Activated CD8-positive, alpha-beta memory T cell treated with anti-CD3 and anti-CD28 coated beads, Interleukin-2, amount 10 ng/mL, durations not matched to agents 7 days and 5 days (primary cell): ENCODE data around the gene SYNM. TPM values are rescaled to one million over a fixed set of nuclear protein-coding genes. Genes with fewer than 3 reads are reported as not detected.

Experiments
- ATAC-seq: fragments of 150-1000 bp; cut with Tn5 transposase; one replicate; pipeline ENCODE4 v1.10.0; 2021; ENCODE audit warnings: moderate library complexity
- CTCF ChIA-PET: fragments of 350-600 bp; sonication (Branson Sonifier 250); formaldehyde crosslinking; loops from one replicate; lab custom pipeline; 2021; ENCODE audit warnings: antibody characterized with exemption; lab: Charles Lee
- DNase-seq: peaks from one replicate; pipeline ENCODE4 v3.0.0-alpha.2; 2020
- H3K27ac Mint-ChIP-seq: one replicate; pipeline ENCODE4 v1.8.0; 2021; ENCODE audit warnings: mild to moderate bottlenecking, mixed read lengths
- H3K27me3 Mint-ChIP-seq: one replicate; pipeline ENCODE4 v1.8.0; 2021; ENCODE audit warnings: mixed read lengths
- H3K36me3 Mint-ChIP-seq: one replicate; pipeline ENCODE4 v1.8.0; 2021; ENCODE audit warnings: mild to moderate bottlenecking, mixed read lengths
- H3K4me1 Mint-ChIP-seq: one replicate; pipeline ENCODE4 v1.8.0; 2021; ENCODE audit warnings: mixed read lengths
- H3K4me3 Mint-ChIP-seq: one replicate; pipeline ENCODE4 v1.8.0; 2021; ENCODE audit warnings: mild to moderate bottlenecking, moderate library complexity, mixed read lengths
- H3K9me3 Mint-ChIP-seq: one replicate; pipeline ENCODE4 v1.8.0; 2022; ENCODE audit warnings: low read depth, mixed read lengths
- total RNA-seq, 2 experiments: library from RNA; stranded (reverse); gene quantifications; one replicate each; pipeline ENCODE4 v1.2.3, GENCODE V29; 2021

Gene SYNM
- total RNA-seq, 2 experiments from 2014 or later = 1.5 TPM

GRCh38 chr15:99117111-99117510 is 12.2 kb downstream of the SYNM start:
- no peak overlapping the region for H3K4me3 Mint-ChIP-seq
- no peak for ATAC-seq
- CTCF ChIA-PET = no interaction called here

DNA sequence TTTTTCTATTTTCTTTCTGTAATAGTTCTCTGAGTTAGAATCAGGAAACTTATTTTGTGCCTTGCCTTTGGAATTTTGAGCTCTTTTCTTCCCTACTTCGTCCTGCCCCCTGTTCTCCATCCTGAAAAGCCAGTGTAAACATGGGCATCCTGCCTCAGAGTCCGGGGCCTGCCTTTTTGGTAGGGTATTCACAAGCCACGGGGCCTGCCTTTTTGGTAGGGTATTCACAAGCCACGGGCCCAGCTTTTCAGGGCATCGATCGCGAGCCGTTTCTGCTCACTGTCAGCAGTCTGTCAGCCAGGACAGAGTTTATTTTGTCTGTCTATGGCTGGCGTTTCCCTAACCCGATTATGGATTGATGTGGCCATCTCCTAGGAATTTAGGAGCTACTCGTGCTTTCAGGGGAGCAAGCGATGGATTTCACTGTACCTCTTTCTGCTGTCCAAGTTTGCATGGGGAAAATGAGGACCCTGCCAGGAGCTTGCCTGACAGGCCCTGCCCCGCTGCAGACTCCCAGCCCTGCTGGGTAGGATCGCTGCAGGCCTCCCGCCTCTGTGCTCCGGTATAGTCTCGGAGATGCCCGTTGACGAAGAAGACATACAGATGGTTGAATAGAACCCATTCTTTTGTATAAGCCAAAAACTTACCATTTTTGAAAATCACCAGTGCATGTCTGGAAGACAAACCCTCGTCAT is 12.8 kb downstream of the SYNM start:
- no peak for DNase-seq
- H3K9me3 Mint-ChIP-seq = no peaks in the 10 kb centered on the region
- no peak overlapping the region for H3K4me3 Mint-ChIP-seq
- H3K27me3 Mint-ChIP-seq = peaks cover 2% of the 10 kb centered on the region
- CTCF ChIA-PET = no interaction called here
- no peak overlapping the region for H3K27ac Mint-ChIP-seq
- ATAC-seq = no peak
- H3K4me1 Mint-ChIP-seq = no peaks in the 10 kb centered on the region
- no peaks in the 10 kb centered on the region for H3K36me3 Mint-ChIP-seq

More at GRCh38 chr15:99117111-99117510, 12.2 kb downstream of the SYNM start:
- Mint-ChIP-seq H3K36me3 (no peaks in the 10 kb centered on the region), H3K4me1 (no peaks in the 10 kb centered on the region), H3K27ac (no peak overlapping the region), H3K9me3 (no peaks in the 10 kb centered on the region), H3K27me3 (peaks cover 2% of the 10 kb centered on the region)
- DNase-seq = no peak

DNA sequence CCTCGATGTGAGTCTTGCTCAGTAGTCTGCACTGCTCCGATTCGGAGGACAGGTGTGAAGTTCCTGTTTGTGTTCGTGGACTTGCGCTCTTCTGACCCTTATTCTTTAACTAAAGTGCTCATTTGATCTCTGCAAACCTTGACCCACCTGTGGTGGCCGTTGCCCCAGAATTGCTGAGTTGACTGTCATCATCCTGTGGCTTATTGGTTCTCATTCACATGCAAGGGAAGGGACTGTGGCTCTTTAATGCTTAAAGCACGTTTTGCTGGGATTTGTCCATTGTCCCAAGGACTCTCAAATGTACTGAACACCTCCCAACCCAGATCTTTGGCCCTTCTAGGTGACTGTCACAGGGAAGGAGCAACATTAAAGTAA is 13.4 kb downstream of the SYNM start:
- H3K9me3 Mint-ChIP-seq = no peaks in the 10 kb centered on the region
- CTCF ChIA-PET = no interaction called here
- H3K36me3 Mint-ChIP-seq = no peaks in the 10 kb centered on the region

GRCh38 chr15:99118801-99119546 is 14.1 kb downstream of the SYNM start:
- no peak overlapping the region for H3K27ac Mint-ChIP-seq
- H3K4me3 Mint-ChIP-seq = no peak overlapping the region
- CTCF ChIA-PET = interaction anchor here (0.6 kb wide), 1 partner anchor 123 kb away, joined by 3 read pairs; no protein-coding TSS in a partner anchor
- no peaks in the 10 kb centered on the region for H3K27me3 Mint-ChIP-seq
- H3K9me3 Mint-ChIP-seq = no peaks in the 10 kb centered on the region
- no peaks in the 10 kb centered on the region for H3K36me3 Mint-ChIP-seq
- H3K4me1 Mint-ChIP-seq = no peaks in the 10 kb centered on the region
- ATAC-seq = no peak
- DNase-seq = no peak

More for the DNA sequence above, 13.4 kb downstream of the SYNM start:
- Mint-ChIP-seq H3K4me1 (no peaks in the 10 kb centered on the region), H3K27ac (no peak overlapping the region), H3K27me3 (peaks cover 2% of the 10 kb centered on the region), H3K4me3 (no peak overlapping the region)
- ATAC-seq = no peak
- DNase-seq = no peak

DNA sequence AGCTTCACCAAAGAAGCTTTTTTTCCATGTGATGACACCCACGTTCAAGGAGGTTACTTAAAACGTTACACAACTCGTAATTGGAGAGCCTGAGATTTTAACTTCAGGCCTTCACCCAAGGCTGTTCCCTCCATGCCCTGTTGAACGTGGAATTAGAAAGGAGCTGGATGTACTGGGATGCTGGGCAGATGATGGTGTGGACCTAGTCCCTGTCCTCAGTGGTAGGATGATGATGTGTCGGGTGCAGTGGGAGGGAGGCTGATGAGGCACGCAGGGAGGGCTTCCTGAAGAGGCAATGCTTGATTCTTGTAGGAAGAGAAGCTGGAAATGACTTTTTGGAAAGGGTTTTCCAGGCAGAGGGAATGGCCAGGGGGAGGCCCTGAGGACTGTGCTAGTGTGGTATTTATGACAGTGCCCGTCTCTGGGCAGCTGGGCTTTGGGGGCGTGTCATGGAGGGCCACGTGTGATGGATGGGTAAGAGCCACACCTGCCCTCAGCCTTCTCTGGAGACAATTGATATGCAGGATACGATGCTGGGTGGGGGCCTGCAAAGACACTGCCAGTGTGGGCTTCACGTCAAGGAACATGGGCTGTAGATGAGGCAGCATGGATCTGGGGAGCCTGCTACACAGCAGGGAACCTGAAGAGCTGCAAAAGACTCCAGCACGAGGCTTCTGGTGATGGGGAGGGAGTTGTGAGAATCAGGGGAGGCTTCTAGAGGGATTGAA is 15.3 kb downstream of the SYNM start:
- no peak overlapping the region for H3K4me3 Mint-ChIP-seq
- ATAC-seq (no peak), DNase-seq (no peak)
- H3K27me3 Mint-ChIP-seq = no peaks in the 10 kb centered on the region
- CTCF ChIA-PET = no interaction called here
- H3K9me3 Mint-ChIP-seq = no peaks in the 10 kb centered on the region
- H3K27ac Mint-ChIP-seq = no peak overlapping the region
- no peaks in the 10 kb centered on the region for H3K36me3 Mint-ChIP-seq
- H3K4me1 Mint-ChIP-seq = no peaks in the 10 kb centered on the region

DNA sequence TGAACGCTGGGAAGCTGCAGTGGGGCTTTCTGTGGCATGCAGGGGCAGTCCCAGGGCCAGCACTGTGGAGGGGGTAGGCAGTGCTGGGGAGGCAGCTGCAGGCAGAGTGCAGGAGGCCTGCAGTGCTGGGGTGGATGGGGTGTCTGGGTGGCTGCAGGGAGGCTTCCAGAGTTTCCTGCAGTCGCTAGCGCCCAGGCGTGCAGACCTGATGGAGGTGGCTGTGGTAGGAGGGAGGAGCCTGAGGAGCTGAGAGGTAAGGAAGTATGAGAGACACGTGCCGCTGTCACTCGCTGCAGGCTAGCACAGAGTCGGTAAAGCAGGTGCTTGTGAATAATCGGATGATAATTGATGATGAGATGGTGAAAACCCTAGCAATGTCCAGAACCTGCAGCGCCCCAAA is 16.3 kb downstream of the SYNM start:
- H3K4me1 Mint-ChIP-seq = no peaks in the 10 kb centered on the region
- CTCF ChIA-PET = no interaction called here
- no peaks in the 10 kb centered on the region for H3K36me3 Mint-ChIP-seq
- H3K4me3 Mint-ChIP-seq = no peak overlapping the region
- H3K9me3 Mint-ChIP-seq = no peaks in the 10 kb centered on the region
- H3K27ac Mint-ChIP-seq = no peak overlapping the region
- no peak for ATAC-seq
- no peak for DNase-seq
- H3K27me3 Mint-ChIP-seq = no peaks in the 10 kb centered on the region

DNA sequence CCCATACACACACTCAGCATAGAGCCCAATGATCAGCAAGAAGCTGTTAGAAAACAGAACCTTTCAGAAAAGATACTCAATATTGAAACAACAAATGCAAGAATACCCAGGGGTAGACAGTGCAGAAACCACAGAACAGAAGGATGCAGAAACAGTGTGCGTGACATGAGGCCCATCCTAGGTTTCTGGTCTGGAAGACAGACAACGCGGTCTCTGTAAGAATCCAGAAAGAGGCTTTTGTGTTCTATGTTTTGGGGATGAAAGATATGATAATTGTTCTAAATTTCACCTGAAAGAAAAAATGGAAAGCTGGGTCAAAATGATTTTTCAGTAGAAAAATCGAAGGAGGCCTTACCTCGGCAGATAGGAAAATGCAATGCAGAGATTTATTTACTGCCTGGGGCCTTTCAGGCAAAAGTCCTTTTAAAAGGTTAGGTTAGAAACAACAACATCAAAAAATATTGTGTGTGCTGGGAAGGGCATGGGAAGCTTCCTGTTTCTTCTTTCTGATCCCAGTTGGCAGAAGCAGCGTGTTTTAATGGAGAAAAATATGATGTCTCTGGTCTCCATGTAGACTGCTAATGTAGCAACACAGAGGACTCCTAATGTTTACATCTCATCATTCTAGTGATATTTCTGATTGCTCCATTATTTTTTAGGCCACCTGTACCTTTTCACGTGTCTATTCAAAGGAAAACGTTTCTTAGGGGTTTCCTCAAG is 17.0 kb downstream of the SYNM start:
- no peaks in the 10 kb centered on the region for H3K36me3 Mint-ChIP-seq
- no peaks in the 10 kb centered on the region for H3K9me3 Mint-ChIP-seq
- ATAC-seq (no peak), DNase-seq (no peak)
- CTCF ChIA-PET = no interaction called here
- H3K27ac Mint-ChIP-seq = no peak overlapping the region
- no peaks in the 10 kb centered on the region for H3K27me3 Mint-ChIP-seq
- H3K4me3 Mint-ChIP-seq = no peak overlapping the region
- no peaks in the 10 kb centered on the region for H3K4me1 Mint-ChIP-seq

DNA sequence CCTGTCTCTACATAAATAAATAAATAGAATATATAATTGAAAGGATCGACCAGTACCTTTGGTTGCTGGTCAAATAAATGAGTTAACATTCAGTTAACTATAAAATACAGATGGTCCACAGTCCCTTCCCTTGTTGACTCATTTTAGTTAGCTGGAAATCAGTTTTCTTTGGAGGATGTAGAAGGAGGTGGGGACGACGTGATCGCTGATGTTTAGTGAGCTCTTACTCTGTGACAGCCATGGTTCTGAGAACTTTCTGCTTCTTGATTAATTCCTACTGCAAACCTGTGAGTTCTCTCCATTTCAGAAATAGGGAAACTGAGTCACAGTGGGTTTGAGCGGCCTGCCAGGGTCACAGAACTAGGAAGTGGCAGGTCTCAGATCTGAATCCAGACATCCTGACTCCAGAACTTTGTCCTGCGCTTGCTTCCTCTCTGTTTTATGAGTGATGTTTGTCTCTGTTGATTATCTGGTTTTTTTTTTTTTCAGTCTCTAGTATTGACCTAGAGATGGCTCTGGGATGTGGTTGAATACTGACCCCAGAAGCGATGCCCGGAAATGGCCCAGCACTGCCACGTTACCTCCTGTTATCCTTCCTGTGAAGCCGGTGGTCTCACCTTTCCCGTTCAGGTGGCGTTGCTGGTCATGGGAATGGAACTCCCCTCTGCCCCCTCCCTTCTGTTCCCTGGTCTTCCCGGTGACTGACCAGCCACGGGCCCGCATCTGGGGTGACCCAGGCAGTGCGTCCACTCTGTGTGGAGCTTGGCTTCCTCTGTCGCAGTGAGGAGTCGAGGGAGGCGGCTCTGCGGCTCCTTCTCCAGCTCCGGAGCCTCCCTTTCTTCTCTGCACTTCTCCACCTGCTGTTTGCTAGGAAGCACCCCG is 18.2 kb downstream of the SYNM start:
- DNase-seq (no peak), ATAC-seq (no peak)
- Mint-ChIP-seq H3K27me3 (no peaks in the 10 kb centered on the region), H3K9me3 (no peaks in the 10 kb centered on the region), H3K4me1 (no peaks in the 10 kb centered on the region), H3K4me3 (no peak overlapping the region), H3K36me3 (no peaks in the 10 kb centered on the region), H3K27ac (no peak overlapping the region)
- CTCF ChIA-PET = no interaction called here

GRCh38 chr15:99123713-99124451 is 19.0 kb downstream of the SYNM start:
- Mint-ChIP-seq H3K27ac (no peak overlapping the region), H3K27me3 (no peaks in the 10 kb centered on the region), H3K4me3 (no peak overlapping the region), H3K9me3 (no peaks in the 10 kb centered on the region), H3K4me1 (no peaks in the 10 kb centered on the region), H3K36me3 (no peaks in the 10 kb centered on the region)
- CTCF ChIA-PET = no interaction called here
- ATAC-seq (no peak), DNase-seq (no peak)

- no peaks in the 10 kb centered on the region for H3K4me1 Mint-ChIP-seq
- CTCF ChIA-PET = no interaction called here
- no peak overlapping the region for H3K4me3 Mint-ChIP-seq
These were observed 19.8 kb downstream of the SYNM start for GRCh38 chr15:99124641-99125040.

GRCh38 chr15:99125061-99125891 is 20.4 kb downstream of the SYNM start:
- ATAC-seq = no peak
- no peaks in the 10 kb centered on the region for H3K27me3 Mint-ChIP-seq
- H3K4me3 Mint-ChIP-seq = no peak overlapping the region
- no peak overlapping the region for H3K27ac Mint-ChIP-seq
- CTCF ChIA-PET = no interaction called here
- DNase-seq = no peak
- H3K4me1 Mint-ChIP-seq = no peaks in the 10 kb centered on the region
- H3K9me3 Mint-ChIP-seq = no peaks in the 10 kb centered on the region
- H3K36me3 Mint-ChIP-seq = no peaks in the 10 kb centered on the region

More at GRCh38 chr15:99124641-99125040, 19.8 kb downstream of the SYNM start:
- no peak for DNase-seq
- ATAC-seq = no peak
- H3K27ac Mint-ChIP-seq = no peak overlapping the region
- no peaks in the 10 kb centered on the region for H3K9me3 Mint-ChIP-seq
- H3K27me3 Mint-ChIP-seq = no peaks in the 10 kb centered on the region
- H3K36me3 Mint-ChIP-seq = no peaks in the 10 kb centered on the region
